CD14-positive monocyte (primary cell): ENCODE measurements around the gene CTNNA3. TPM values are rescaled to one million over a fixed set of nuclear protein-coding genes. Genes with fewer than 3 reads are reported as not detected.

Experiments used
- DNase-seq, 3 donors: peaks; one replicate each; pipeline ENCODE4 v3.0.0-alpha.2; 2011 to 2022
- H2AFZ ChIP-seq: 2 replicates; pipeline ENCODE4 v1.6.0; 2012; ENCODE audit warnings: mild to moderate bottlenecking, low read depth, low read length, inconsistent platforms; ENCODE audit not compliant: insufficient read depth, poor library complexity, severe bottlenecking
- H3K27ac ChIP-seq, 2 donors: 1 replicate in 1 of 2; 2 replicates in 1 of 2; pipeline ENCODE4 v1.5.1; 2012 to 2013; ENCODE audit warnings: low read length in 2 of 2, control low read depth in 1 of 2, inconsistent platforms in 1 of 2, low read depth in 1 of 2, mild to moderate bottlenecking in 1 of 2
- H3K27me3 ChIP-seq, 2 donors: one replicate each; pipeline versions ENCODE4 v1.6.0 to v1.6.1; 2011 to 2013; ENCODE audit warnings: low read length in 2 of 2; ENCODE audit not compliant: control insufficient read depth in 2 of 2, insufficient read depth in 2 of 2
- H3K36me3 ChIP-seq, 2 donors: replicated peaks in 1 of 2; 1 replicate in 1 of 2; 2 replicates in 1 of 2; pipeline versions ENCODE4 v1.5.1 to v1.6.1; 2012 to 2013; ENCODE audit warnings: low read length in 2 of 2, control low read depth in 1 of 2, inconsistent platforms in 1 of 2, mild to moderate bottlenecking in 1 of 2; ENCODE audit not compliant: insufficient read depth in 2 of 2, control insufficient read depth in 1 of 2
- H3K4me1 ChIP-seq, 2 donors: 1 replicate in 1 of 2; 2 replicates in 1 of 2; pipeline versions ENCODE4 v1.5.1 to v1.6.1; 2012 to 2013; ENCODE audit warnings: low read length in 2 of 2, control low read depth in 1 of 2, inconsistent platforms in 1 of 2, mild to moderate bottlenecking in 1 of 2, moderate library complexity in 1 of 2; ENCODE audit not compliant: insufficient read depth in 2 of 2, control insufficient read depth in 1 of 2
- H3K4me2 ChIP-seq: replicated peaks from 2 replicates; pipeline ENCODE3; 2012; ENCODE audit warnings: low read length, moderate library complexity, mild to moderate bottlenecking; ENCODE audit not compliant: poor library complexity, severe bottlenecking; ENCODE audit errors: extremely low read depth
- H3K4me3 ChIP-seq, 3 experiments: fragments of 200-600 bp in 1 of 3; sonication (generic) in 1 of 3; replicated peaks in 1 of 3; 1 replicate in 2 of 3; 2 replicates in 1 of 3; pipeline ENCODE4 v1.5.1; 2011 to 2013; ENCODE audit warnings: low read length in 3 of 3, mild to moderate bottlenecking in 3 of 3, control low read depth in 2 of 3, low read depth in 2 of 3, inconsistent platforms in 1 of 3, moderate library complexity in 1 of 3
- H3K79me2 ChIP-seq: 2 replicates; pipeline ENCODE4 v1.6.0; 2012; ENCODE audit warnings: mild to moderate bottlenecking, control low read depth, inconsistent platforms, low read length, moderate library complexity; ENCODE audit not compliant: insufficient read depth
- H3K9ac ChIP-seq: 2 replicates; pipeline ENCODE4 v1.6.0; 2017; ENCODE audit warnings: low read length, mild to moderate bottlenecking; ENCODE audit not compliant: insufficient read depth, poor library complexity, severe bottlenecking
- H3K9me3 ChIP-seq, 2 donors: replicated peaks in 1 of 2; 1 replicate in 1 of 2; 2 replicates in 1 of 2; pipeline versions ENCODE4 v1.5.1 to v1.6.1; 2012 to 2013; ENCODE audit warnings: low read length in 2 of 2, control low read depth in 1 of 2; ENCODE audit not compliant: control insufficient read depth in 1 of 2, insufficient read depth in 1 of 2
- H4K20me1 ChIP-seq: 2 replicates; pipeline ENCODE4 v1.6.0; 2012; ENCODE audit warnings: mild to moderate bottlenecking, low read length, control low read depth, moderate library complexity; ENCODE audit not compliant: insufficient read depth
- H3K27ac Mint-ChIP-seq, 7 donors: one replicate each; pipeline ENCODE4 v1.8.0; 2020; ENCODE audit warnings: mild to moderate bottlenecking in 7 of 7, mixed read lengths in 7 of 7, moderate library complexity in 6 of 7, inconsistent platforms in 2 of 7
- H3K27me3 Mint-ChIP-seq, 3 donors: one replicate each; pipeline ENCODE4 v1.8.0; 2021 to 2022; ENCODE audit warnings: low read depth in 3 of 3, mild to moderate bottlenecking in 3 of 3, mixed read lengths in 3 of 3, moderate library complexity in 3 of 3, inconsistent platforms in 1 of 3
- H3K36me3 Mint-ChIP-seq, 2 donors: one replicate each; pipeline ENCODE4 v1.8.0; 2020; ENCODE audit warnings: mixed read lengths in 2 of 2, inconsistent platforms in 1 of 2, mild to moderate bottlenecking in 1 of 2
- H3K4me1 Mint-ChIP-seq: one replicate; pipeline ENCODE4 v1.8.0; 2020; ENCODE audit warnings: mild to moderate bottlenecking, mixed read lengths
- H3K4me3 Mint-ChIP-seq, 2 donors: one replicate each; pipeline ENCODE4 v1.8.0; 2020; ENCODE audit warnings: mild to moderate bottlenecking in 2 of 2, mixed read lengths in 2 of 2, moderate library complexity in 1 of 2
- H3K9me3 Mint-ChIP-seq, 7 donors: one replicate each; pipeline ENCODE4 v1.8.0; 2020 to 2022; ENCODE audit warnings: mixed read lengths in 7 of 7, mild to moderate bottlenecking in 6 of 7, moderate library complexity in 6 of 7, inconsistent platforms in 2 of 7
- CTCF ChIP-seq: fragments of 200-600 bp; IDR thresholded peaks from one replicate; pipeline ENCODE4 v1.8.0; 2022; ENCODE audit warnings: antibody characterized with exemption, mild to moderate bottlenecking
- WGBS: methylation state at CpG from one replicate; pipeline ENCODE4 v1.1.5; 2013; ENCODE audit warnings: missing lambda C conversion rate; ENCODE audit not compliant: insufficient coverage; 5-methylcytosine and 5-hydroxymethylcytosine counted together
- intact Hi-C, 2 donors: fragments of 100-400 bp; cut with micrococcal nuclease; formaldehyde crosslinking; loops; one replicate each; pipeline versions ENCODE4 v1.15.0 to v1.15.1; 2023
- polyA plus RNA-seq, 3 donors: library from polyadenylated mRNA; depleted of rRNA in 1 of 3; unstranded in 2 of 3; stranded (reverse) in 1 of 3; fragments of 300-500 nt in 2 of 3; fragments of >200 nt in 1 of 3; fragmentation: Illumina TruSeq in 2 of 3; gene quantifications; 1 replicate in 2 of 3; 2 replicates in 1 of 3; pipeline ENCODE4 v1.2.3, GENCODE V29; 2012 to 2021

Gene CTNNA3
- polyA plus RNA-seq, 3 donors = not detected

GRCh38 chr10:67596641-67597040 lies 99.4 kb downstream of the CTNNA3 start:
- Histone ChIP-seq H3K4me1 (no peaks in the 10 kb centered on the region), H3K79me2 (no peaks in the 10 kb centered on the region), H3K9ac (no peak overlapping the region), H3K27me3 (no peaks in the 10 kb centered on the region), H2AFZ (no peak overlapping the region), H4K20me1 (no peaks in the 10 kb centered on the region), H3K27ac (no peak overlapping the region), H3K9me3 (peaks cover 9 to 20% of the 10 kb centered on the region in 2 donors), H3K4me2 (no peak overlapping the region), H3K36me3 (no peaks in the 10 kb centered on the region), H3K4me3 (no peak overlapping the region)
- no peak overlapping the region for H3K4me3 Mint-ChIP-seq
- no peaks in the 10 kb centered on the region for H3K4me1 Mint-ChIP-seq
- H3K27ac Mint-ChIP-seq = no peak overlapping the region
- TF ChIP-seq CTCF = no peak
- H3K36me3 Mint-ChIP-seq = no peaks in the 10 kb centered on the region
- no peak for DNase-seq
- peaks cover 6 to 20% (median 11%) of the 10 kb centered on the region in 7 donors for H3K9me3 Mint-ChIP-seq
- intact Hi-C loops = no loop called here
- H3K27me3 Mint-ChIP-seq = no peaks in the 10 kb centered on the region

GRCh38 chr10:67587771-67588170 lies 108.2 kb downstream of the CTNNA3 start:
- Histone ChIP-seq H3K36me3 (no peaks in the 10 kb centered on the region), H3K4me3 (no peak overlapping the region), H3K9me3 (peaks cover 23 to 25% of the 10 kb centered on the region in 2 donors), H3K27ac (no peak overlapping the region), H3K9ac (no peak overlapping the region), H4K20me1 (no peaks in the 10 kb centered on the region), H3K4me2 (no peak overlapping the region), H3K27me3 (no peaks in the 10 kb centered on the region), H3K4me1 (no peaks in the 10 kb centered on the region), H2AFZ (no peak overlapping the region), H3K79me2 (no peaks in the 10 kb centered on the region)
- Mint-ChIP-seq H3K4me3 (no peak overlapping the region), H3K4me1 (no peaks in the 10 kb centered on the region), H3K27me3 (no peaks in the 10 kb centered on the region), H3K36me3 (no peaks in the 10 kb centered on the region), H3K9me3 (peaks cover 9 to 33% (median 28%) of the 10 kb centered on the region in 7 donors), H3K27ac (no peak overlapping the region)
- DNase-seq = no peak
- no peak for TF ChIP-seq CTCF
- no CpG with 5 or more reads among the region's 2 CpGs for WGBS
- intact Hi-C loops = no loop called here
